GM19035 (cell line): ENCODE results near the gene SMYD4.
"Not testable (repeated sequence)": the region's sequence is repeated elsewhere in the genome, so short reads cannot be mapped to it uniquely, and the experiment has no call there.

Source experiments
- ATAC-seq: cut with Tn5 transposase; IDR thresholded peaks from one replicate; pipeline ENCODE4 v1.9.1; 2021; ENCODE audit not compliant: unreplicated experiment

SMYD4 gene

DNA sequence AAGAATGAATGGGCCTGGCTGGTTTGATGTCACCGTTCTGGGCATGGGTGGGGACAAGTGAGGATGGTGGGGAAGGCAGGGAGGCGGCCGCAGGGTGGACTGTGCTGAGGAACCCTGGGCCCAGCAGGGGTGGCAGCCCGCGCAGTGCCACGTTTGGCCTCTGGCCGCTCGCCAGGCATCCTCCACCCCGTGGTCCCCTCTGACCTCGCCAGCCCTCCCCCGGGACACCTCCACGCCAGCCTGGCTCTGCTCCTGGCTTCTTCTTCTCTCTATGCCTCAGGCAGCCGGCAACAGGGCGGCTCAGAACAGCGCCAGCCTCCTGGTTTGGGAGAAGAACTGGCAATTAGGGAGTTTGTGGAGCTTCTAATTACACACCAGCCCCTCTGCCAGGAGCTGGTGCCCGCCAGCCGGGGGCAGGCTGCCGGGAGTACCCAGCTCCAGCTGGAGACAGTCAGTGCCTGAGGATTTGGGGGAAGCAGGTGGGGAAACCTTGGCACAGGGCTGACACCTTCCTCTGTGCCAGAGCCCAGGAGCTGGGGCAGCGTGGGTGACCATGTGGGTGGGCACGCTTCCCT lies 74.4 kb downstream of the SMYD4 start:
- ATAC-seq: no peak

DNA sequence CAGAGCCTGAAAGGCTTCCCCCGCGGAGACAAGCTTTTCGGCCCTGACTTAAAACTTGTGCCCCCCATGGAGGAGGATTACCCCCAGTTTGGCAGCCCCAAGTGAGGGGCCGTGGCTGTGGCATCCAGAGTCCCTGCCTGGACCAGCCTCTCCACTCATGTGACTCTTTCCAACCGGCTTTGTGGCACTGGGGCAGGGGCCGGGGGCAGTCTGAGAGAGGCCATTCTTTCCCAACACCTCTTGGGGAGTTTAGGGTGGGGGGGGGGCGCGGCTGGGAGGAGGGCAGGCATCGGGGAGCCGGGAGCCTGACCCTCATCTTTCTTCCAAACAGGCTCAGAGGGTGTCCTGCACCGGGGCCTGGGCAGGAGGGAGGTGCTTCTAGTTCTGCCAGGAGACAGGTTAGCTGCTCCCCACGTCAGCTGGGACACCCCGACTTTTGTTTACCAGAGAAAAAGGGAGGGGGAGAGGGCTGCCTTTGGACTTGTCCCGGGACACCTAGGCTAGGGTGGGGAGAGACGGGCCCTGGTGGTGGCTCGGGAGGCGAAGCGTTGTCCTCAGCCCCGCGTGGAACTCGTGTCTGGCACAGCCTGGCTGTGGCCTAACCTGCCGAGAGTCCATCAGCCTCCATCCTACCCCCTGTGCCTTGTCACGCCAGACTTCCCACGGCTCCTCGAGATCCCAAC lies 75.1 kb downstream of the SMYD4 start:
- ATAC-seq: no peak

DNA sequence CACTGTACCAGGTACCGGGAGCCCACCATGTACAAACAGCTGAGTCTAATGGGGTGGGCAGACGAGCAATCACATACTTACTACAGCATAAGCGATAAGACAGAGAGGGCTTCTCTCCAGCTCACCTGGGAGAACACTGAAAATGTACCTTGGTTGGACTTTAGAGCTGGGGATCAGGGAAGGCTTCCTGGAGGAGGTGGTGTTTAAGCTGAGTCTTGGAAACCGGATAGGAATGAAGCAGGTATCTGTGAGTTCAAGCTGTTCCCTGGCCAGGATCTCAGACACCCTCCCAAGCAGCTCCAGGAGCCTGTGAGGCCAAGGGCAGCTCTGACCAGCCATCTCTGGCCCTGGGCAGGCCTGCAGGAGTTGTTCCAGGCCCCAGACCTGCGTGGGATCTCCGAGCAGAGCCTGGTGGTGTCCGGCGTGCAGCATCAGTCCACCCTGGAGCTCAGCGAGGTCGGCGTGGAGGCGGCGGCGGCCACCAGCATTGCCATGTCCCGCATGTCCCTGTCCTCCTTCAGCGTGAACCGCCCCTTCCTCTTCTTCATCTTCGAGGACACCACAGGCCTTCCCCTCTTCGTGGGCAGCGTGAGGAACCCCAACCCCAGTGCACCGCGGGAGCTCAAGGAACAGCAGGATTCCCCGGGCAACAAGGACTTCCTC lies 75.8 kb downstream of the SMYD4 start:
- ATAC-seq: no peak

DNA sequence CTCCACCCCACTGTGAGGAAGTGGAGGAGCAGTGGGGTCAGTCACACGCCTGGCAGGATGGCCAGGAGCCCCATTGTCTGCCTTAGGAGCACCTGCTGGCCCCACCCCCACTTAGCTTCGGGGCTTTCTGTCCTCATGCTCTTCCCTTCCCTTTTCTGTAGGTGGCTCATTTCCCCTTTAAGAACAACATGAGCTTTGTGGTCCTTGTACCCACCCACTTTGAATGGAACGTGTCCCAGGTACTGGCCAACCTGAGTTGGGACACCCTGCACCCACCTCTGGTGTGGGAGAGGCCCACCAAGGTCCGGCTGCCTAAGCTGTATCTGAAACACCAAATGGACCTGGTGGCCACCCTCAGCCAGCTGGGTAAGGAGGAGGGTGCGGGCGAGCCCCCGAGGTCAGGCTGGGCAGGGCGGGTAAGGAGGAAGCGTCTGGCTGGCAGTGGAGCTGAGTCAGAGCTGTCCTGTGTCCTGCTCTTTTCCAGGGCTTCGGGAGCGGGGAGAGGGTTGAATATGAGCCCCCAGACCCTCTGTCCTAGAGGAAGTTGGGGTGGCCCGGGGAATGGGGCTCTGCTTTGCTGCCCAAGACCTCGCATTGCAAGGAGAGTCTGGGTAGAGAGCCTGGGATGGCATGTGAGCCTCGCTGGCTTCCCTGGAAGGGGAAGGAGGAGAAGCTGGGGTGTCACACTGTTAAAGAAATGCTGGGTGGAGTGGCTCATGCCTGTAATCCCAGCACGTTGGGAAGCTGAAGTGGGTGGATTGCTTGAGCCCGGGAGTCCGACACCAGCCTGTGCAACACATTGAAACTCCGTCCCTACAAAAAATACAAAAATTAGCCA lies 77.1 kb downstream of the SMYD4 start:
- no peak for ATAC-seq

DNA sequence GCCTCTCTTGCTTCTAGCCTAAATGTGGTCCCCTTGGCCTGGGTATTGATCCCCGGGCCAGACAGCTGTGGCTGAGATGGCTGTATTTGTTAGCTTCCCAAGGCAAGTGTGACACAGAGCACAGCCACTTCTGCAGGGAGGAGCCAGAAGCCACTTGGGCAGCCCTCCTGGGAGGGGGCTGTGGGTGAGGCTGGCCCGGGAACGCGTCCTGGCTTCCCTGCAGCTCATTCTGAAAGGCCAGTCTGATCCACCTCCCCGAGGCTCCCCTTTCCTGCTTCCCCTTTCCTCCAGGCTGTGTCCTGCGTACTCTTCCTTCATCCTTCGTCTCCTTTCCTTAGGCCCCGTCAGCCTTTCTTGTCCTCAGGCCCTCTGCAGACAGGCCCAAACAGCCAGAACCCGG lies 79.1 kb downstream of the SMYD4 start:
- no peak for ATAC-seq

DNA sequence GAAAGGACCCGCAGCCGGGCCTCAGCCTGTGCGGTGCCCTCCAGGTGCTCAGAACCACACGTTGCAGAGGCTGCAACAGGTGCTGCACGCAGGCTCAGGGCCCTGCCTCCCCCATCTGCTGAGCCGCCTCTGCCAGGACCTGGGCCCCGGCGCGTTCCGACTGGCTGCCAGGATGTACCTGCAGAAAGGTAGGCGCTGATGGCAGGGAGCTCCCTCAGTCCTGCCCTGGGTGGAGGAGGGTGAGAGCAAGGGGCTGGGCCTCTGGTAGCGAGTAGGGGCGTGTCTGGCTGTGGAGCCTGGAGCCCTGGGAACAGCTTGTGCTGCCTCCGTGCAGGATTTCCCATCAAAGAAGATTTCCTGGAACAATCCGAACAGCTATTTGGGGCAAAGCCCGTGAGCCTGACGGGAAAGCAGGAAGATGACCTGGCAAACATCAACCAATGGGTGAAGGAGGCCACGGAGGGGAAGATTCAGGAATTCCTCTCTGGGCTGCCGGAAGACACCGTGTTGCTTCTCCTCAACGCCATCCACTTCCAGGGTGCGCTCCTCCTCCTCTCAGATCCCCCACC lies 82.6 kb downstream of the SMYD4 start:
- ATAC-seq: no peak

DNA sequence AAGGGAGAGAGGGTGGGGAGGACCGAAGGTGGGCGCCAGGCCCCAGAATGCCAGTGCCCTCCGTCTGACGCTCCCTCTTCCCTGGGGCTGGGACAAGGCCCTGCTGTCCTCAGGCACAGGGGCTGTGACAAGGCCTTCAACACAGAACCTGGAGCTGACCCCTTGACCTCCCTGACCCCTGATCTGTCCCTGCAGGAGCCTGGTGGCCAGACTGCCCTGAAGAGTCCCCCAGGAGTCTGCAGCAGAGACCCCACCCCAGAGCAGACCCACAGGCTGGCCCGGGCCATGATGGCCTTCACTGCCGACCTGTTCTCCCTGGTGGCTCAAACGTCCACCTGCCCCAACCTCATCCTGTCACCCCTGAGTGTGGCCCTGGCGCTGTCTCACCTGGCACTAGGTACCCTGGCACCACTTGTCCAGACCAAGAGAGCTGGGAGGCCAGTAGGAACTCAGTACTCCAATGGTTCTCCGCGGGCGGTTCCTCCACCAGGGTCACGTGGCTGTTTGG lies 84.1 kb downstream of the SMYD4 start:
- no peak for ATAC-seq

DNA sequence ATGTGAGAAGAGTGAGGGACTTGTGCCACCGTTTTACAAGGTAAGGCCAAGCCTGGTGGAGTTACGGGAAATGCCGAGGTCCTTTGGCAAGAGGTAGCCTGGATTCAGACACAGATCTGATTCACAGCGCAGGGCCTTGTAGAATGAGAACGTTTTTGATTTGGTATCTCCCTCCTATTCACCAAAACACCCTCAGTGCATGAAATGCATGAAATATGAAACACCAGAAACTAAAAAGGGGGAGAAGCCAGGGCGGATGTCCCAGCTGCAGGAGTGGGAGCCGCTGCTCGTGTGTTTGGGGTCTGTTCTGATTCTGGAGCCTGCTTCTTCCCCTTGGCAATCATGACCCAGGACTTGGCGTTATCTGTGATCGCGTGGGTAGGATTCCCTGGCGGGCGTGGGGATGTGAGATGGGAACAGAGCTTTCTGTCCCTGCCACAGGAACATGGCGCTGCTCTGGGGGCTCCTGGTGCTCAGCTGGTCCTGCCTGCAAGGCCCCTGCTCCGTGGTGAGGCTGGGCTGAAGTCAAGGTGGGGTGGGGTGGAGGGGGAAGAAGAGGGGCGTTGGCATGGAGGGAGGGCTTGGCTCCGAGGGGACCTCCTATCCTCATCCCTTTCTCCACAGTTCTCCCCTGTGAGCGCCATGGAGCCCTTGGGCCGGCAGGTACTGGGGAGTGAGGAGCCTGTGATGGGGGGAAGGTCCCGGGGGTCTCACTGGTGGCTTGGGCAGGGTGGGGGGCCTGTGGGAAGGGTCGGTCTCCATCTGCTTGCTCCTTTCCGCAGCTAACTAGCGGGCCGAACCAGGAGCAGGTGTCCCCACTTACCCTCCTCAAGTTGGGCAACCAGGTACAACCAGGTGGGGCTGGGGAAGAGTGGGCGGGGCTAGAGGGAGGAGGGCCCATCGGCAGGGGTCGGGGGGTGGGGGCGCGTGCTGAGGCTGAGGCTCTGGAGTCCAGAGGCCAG lies 84.9 kb downstream of the SMYD4 start:
- no peak for ATAC-seq

DNA sequence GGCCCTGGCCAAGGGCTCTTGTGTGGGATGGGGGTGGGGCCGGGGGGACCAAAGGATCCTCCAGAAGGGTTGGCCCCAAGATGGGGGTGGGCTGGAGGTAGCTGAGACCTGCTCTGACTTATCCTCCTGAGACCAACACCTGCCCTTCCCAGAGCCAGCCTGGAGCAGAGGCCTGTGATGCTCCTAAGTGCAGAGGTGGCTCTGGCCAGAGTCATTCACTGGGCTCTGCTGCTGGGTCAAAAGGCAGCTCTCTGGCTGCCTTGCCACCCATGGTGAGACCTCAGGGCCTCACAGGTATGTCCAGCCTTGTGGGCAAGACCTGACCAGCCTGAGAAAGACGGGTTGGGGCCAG lies 86.6 kb downstream of the SMYD4 start:
- no peak for ATAC-seq

DNA sequence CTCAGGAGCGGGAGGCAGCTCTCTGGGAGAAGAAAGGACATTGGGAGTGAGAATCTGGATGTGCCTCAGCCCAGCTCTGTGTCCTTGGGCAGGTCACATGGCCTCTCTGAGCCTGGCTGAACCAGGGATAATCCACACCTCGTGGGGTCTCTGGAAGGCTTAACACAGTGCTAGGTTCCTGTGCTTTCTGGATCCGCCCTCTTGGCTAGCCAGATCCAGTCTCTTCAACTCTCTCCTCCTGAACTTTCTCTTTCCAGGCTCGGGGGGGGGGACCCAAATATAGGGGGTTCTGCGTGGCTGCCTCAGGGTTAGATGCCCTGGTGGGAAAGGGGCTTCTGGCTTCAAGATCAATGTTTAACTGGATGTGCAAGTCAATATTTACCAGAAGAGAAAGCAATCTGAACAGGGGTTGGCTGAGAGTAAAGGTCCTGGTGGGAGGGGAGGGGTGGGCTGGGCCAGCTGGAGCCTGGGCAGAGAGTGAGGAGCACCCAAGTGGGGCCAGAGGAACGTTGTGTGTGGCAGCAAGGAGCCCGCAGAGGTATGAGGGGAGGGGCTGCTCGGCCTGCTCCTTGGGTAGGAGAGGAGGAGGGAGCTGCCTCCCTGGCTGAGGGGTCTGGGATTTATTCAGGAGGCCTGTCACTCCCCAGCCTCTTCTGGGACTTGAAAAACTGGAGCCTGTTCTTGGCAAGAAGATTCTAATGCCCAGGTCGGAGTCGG lies 87.2 kb downstream of the SMYD4 start, which contains the start of gene SERPINF2:
Gene SERPINF2, plus strand, starts transcription at position 501 of the 717 bp plus-strand sequence. CDS start 2,125 bp downstream, outside the sequence.
- ATAC-seq: no peak

DNA sequence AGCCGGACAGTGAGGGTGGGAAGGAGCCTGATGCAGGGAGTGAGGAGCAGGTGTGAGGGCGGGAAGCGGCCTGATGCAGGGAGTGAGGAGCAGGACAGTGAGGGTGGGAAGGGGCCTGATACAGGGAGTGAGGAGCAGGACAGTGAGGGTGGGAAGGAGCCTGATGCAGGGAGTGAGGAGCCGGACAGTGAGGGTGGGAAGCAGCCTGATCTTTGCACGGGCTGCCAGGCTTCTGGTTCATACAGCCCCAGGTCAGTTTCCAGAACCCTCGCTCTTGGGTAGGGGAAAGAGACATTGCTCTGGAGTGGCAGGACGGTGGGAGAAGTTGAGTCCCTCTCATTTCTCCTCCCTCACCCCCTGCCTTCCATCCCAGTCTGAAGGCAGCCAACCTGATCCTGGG lies 87.8 kb downstream of the SMYD4 start:
- not testable (repeated sequence) for ATAC-seq

DNA sequence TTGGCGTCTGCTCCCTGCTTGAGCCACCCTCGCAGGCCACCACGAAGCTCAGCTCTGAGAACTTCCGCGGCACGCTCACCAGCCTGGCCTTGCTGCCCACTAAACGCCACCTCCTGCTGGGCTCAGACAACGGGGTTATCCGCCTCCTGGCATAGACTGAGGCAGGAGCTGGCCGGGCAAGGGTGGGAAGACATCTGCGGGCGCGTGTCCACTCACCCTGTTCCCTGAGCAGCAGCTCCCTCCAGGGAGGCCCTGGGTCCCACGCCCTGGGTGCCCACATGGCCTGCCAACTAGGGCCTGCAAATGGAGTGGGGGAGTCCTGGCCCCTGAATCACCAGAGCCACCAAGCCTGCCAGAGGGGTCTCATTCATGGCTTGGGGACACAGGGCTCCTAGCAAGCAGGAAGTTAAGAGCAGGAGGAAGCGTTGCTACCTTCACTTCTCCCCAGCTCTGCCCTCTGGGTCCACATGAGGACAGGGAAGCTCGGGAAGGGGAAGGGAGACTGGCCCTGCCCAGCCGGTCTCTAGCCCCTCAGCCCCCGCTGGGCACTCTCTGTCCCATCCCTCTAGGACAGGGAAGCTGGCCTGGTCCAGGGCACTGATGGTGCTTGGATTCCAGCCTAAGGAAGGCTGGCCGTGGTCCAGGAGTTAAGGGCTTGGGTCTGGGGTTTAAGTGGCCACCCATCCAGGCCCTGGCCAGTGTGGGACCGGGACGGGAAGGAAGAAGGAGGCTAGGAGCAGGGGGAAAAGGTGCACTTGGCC lies 92.0 kb downstream of the SMYD4 start:
- no peak for ATAC-seq

DNA sequence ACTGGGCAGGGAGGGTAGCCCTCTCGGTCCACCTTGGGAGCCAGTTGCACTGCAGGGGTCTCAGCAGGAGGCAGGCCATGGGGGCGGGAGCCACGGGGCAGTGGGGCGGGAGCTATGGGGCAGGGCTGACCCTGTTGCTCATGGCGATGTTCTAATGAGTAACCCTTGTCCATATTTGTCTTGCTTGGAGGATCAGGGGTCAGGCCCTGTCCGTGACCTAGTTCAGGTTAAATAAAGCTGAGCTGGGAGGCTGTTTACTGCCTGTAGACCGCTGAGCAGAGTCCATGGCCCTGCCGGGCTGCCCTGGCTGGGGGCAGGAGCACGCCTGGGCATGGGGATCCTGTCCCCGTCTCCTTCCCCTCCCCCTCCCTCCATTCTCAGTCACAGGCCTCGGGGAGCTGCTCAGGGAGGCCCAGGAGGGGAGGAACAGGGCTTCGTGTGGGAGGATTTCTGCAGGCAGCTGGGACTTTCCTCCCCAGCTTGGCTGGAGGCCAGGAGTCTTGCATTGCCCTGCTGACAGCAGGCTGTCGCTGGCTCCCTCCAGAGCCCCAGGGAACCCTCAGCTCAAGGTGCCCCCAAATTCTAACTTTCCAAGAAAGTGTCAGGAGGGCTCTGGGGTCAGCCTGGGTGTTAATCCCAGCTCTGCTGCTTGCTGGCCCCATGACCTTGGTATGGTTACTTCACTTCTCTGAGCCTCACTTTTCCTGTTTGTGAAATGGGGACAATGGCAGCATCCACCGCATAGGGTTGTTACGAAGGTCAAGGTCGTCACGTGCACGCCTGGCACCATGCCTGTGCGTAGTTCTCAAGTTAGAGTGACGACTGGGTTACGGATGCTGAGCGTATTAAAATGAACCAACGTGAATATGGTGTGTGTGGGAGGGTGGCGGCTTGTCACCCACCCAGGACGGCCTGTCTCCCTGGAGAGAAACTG lies 93.1 kb downstream of the SMYD4 start:
- ATAC-seq: no peak

DNA sequence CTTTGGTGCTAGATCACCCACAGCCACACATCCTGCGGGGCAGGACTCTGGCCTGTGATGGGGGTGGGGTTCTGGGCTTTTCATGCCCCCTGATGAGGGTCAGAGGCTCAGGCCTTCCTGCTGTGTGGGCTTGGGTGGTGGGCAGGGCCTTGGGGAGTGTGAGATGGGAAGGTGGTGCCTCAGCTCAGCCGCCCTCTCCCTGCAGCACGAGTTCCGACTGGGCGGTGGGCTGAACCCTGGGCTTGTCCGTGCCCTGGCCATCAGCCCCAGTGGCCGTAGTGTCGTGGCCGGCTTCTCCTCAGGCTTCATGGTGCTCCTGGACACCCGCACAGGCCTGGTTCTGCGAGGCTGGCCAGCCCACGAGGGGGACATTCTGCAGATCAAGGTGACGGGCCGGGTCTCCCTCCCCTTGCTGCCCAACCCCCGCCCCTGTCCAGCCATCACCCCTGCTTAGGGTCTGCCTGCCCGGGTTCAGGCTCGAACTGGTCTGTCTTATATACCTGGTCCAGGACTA lies 93.8 kb downstream of the SMYD4 start:
- no peak for ATAC-seq

DNA sequence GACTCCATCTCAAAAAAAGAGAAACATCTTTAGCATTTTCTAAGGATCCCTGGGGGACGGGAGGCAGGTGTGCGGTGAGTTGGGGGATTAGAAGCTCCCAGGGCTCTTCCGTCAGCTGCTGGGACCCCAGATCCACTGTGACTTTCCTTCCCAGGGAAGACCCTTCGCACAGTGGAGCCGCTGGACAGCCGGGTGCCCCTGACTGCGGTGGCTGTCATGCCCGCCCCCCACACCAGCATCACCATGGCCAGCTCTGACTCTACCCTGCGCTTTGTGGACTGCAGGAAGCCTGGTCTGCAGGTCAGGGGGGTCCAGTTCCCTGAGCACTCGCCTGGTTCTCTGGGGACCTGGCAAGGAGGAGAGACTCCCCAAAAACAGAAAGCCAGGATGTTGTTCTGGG lies 94.3 kb downstream of the SMYD4 start:
- no peak for ATAC-seq

DNA sequence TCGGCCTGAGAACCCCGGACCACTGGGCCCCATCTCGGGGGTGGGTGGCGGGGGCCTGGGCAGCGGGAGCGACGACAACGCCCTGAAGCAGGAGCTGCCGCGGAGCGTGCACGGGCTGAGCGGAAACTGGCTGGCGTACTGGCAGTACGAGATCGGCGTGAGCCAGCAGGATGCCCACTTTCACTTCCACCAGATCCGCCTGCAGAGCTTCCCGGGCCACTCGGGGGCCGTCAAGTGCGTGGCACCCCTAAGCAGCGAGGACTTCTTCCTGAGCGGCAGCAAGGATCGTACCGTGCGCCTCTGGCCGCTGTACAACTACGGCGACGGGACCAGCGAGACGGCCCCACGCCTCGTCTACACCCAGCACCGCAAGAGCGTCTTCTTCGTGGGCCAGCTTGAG lies 95.9 kb downstream of the SMYD4 start:
- ATAC-seq: no peak

DNA sequence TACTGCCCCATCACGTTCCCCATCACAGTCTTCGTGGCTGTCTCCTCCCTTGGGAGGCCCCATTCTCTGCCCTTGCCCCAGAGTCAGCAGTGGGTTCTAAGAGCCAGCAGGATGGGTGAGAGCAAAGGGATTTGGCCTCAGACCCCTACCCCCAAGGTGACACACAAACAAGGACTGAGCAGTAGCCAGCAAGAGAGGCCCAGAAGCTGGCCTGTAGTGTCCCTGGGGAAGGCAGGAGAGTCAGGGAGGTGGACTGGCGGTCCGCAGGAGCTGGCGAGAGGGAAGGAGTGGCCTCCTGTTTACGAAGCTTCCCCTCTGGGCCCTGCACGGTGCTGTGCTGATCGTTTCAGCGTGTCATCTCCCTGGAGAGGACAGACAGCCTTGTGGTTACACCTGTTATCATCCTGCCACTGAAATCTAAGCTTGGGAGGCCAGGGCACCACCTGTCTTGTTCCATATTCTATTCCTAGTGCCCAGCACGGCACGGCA lies 96.8 kb downstream of the SMYD4 start:
- no peak for ATAC-seq
